ENCODE measurements around the gene SPEM2.
"Not testable (repeated sequence)": the region's sequence is repeated elsewhere in the genome, so short reads cannot be mapped to it uniquely, and the experiment has no call there.

The SPEM2 gene

DNA sequence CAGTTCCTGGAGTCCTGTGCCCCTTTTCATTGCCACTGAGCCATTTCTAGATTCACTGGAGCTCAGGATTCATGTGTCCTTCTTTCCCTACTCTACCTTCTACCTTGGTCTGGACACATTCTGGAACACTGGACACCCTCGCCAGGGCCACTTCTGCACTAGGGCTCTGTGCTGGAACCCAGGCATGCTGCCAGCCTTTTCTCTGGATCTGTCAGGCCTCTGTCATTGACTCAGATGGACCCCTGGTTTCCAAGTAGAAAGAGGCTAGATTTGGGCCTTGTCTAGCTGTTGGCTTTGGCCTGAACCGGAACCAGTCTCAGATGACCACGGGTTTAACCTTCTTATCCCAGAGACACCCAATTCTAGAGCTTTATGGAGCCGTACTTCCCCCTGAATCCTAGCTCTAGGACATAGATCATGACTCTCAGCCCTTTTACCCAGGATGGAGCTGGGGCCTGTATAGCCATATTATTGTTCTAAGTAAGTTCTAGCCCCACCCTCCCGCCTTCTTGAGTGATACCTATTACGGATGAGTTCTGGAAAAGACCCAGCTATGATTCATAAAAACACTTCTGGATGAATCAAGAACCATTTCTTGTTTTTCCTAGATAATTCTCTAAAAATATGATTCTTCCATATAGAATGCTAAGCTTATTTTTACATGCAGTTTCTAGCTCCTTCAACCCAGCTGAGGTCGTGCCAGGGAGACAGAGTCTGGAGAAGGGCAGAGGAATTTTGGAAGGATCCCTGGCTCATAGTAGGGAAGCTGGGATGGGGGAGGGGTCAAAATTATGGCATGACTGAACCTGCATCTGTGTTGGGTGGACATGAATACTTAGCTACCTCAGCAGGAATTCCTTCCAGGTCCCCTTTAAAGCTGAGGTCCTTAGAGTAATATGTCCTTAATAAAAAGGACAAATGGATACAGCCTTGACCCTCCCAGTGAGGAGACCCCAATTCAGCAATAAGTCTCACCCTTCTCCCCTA is 18.4 kb downstream of the SPEM2 start:
- FAIRE-seq: no peak

DNA sequence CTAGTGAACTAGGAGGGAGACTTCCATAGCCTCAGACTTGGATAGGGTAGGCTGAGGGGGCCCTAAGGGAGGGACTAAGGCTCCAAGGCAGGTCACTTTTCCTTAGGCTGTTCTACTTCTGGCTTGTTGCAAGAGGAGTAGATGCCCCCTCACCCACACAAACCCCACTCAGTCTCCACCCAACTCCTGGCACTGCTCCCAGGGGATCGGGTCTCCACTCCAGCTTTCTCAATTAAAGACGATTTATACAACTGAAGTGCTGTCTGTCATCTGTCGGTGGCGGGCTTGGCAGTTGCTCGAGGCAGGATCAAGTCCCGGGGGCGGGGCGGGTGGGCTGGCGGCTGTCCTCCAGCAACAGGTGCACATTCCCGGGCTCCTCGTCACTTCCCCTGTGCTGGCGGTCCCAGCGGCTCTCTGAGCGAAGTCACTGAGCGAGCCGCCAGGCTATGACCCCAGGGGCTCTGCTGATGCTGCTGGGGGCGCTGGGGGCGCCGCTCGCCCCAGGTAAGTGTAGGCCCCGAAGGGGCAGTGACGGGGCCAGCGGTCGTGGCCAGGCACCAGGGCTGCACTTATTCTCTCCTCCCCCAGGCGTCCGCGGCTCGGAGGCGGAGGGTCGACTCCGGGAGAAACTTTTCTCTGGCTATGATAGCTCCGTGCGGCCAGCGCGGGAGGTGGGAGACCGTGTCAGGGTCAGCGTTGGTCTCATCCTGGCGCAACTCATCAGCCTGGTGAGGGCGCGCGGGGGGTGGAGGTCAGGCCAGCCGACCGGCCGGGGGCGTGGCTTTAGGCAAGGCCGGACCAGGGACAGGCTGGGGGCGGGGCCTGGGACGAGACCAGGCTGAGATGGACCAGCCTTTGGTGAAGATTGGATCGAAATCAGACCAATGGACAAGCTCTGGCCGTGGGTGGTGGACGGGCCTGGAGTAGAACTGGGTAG is 19.5 kb downstream of the SPEM2 start, which contains the start of gene CHRNB1:
Gene CHRNB1, plus strand, starts transcription at position 380 of the 937 bp plus-strand sequence. Its CDS starts 67 bp downstream, at position 447.
- FAIRE-seq: no peak

DNA sequence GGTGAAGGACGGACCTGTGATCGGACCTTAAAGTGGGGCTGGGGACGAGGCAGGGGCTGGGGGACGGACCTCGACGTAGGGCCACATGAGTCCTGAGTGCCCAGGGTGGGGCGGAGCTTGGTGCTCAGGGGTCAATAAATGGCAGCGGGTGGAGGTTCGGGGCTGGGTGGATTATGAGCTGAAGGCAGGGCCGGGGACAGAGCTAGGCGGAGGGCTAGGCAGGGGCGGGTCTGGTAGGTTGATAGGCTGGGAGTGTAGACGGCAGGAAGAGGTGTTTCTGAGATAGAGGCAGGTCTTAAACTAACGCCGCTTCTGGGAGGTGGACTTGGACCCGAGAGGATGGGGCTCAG is 20.2 kb downstream of the SPEM2 start:
- FAIRE-seq: no peak

GRCh38 chr17:7448461-7448860 is 23.0 kb downstream of the SPEM2 start:
- no peak for FAIRE-seq

DNA sequence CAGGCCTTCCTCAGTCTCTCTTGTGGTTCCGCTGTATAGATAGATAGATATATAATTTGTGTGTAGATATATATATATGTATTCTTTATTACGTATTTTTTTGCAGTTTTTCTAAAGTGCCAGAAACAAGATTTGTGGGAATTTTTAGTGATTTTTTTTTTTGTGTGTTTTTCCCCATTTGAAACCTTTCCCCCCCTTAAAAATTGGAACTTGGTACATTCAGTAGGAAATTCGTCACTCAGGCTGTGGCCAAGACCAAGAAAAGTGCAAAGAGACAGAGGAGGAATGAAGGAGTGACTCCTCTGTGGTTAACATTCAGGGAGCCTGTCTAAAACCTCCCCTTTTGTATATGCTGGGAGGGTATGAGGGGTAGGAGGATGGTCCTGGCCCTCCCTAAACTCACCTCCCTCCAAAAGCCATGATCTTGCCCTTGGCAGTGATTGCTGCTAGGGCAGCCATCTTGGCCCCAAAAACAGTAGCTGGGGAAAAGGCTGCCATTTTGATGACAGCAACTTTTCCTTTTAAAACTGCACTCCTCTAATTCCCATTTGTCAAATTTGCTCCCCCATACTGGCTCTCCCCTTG is 34.6 kb downstream of the SPEM2 start:
- no peak for FAIRE-seq

DNA sequence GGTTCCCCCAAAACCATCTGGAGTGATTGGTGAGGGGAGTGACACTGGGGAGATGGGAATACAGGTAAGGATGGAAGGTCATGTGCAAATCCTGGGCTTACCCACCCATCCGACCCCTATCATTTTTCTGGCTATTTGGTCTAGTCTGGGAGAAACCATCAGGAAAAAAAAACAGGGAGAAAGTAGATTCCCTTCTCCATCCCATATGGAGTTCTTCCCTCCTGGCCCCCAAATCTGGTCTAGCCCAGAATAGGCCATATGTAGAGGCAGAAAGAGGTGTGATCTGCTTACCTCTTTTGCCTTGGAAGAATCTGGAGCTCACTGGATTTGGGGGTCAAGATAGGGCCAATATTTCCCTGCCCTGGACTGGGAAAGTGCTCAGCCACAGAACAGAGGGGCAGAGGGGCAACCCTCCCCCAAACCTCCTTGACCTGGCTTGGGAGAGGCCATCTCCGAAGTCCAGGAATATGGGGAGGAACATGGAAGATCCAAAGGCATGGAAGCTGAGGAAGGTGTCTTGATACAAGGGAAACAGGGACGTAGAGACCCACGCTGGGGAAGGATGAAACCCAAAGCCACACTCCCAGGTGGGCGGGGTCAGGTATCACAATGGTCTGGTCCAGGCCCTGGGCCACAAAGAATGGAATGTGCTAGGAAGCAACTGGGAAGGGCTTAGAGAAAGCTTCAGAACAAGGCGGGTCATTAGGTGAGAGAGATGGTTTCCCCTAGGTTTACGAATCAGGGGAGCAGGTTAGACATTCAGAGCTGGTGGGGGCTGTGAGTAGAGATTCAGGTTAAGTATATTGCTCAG is 35.6 kb downstream of the SPEM2 start:
- no peak for FAIRE-seq

DNA sequence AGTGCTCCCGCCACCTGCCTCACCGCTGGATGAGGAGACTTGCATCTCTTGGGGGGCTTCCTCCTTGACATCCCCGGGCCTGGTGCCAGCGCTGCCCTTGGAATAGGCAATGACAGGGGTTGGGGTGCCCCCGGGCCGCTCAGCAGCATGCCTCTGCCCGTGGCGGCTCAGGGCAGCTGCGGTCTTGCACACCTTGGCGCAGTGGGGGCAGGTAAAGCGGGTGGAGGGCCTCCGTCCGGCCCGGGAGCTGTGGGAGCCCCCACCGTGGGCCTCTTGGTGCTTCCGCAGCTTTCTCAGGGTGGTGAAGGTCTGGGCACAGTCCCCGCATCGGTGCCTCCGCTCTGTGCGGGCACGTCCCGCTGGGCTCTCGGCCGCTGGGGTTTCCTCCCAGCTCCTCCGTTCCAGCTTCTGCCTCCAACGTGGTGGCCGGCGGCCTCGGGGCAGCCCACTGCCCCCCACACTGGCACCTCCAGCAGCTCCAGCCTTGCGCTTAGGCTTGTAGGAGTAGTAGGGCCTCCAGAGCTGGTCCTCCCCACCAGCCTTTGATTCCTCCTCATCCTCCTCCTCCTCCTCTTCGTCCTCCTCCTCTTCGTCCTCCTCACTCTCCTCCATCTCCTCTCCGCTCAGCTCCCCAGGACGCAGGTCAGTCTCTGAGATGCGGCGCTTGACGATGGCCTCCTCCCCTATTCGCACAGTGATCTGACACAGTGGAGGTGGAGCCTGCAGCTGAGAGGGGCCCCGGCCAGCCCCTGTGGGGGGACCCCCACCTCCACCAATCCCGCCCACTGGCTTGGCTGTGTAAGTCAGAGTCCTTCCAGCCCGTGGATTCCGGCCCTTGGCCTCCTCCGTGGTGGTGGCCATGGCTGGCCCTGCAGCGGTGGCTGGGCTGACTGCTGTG is 37.3 kb downstream of the SPEM2 start:
- no peak for FAIRE-seq

GRCh38 chr17:7463372-7463846 is 38.0 kb downstream of the SPEM2 start:
- no peak for FAIRE-seq

GRCh38 chr17:7464081-7464480 is 38.7 kb downstream of the SPEM2 start:
- no peak for FAIRE-seq

- FAIRE-seq: no peak
Observed at GRCh38 chr17:7465597-7466275, 40.3 kb downstream of the SPEM2 start.

DNA sequence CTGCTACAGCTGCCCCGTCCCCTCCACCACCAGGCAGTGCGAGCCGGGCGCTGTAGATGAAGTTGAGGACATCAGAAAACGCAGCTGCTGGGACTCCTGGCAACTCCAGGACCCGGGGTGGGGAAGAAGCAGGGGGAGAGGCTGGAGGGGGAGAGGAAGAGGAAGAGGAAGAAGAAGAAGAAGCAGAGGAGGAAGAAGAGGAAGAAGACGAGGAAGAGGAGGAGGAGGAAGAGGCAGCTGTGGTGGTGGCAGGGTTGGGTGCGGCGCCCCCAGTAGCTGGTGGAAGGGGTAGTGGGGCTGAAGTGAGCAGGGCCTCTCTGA is 40.9 kb downstream of the SPEM2 start:
- no peak for FAIRE-seq

DNA sequence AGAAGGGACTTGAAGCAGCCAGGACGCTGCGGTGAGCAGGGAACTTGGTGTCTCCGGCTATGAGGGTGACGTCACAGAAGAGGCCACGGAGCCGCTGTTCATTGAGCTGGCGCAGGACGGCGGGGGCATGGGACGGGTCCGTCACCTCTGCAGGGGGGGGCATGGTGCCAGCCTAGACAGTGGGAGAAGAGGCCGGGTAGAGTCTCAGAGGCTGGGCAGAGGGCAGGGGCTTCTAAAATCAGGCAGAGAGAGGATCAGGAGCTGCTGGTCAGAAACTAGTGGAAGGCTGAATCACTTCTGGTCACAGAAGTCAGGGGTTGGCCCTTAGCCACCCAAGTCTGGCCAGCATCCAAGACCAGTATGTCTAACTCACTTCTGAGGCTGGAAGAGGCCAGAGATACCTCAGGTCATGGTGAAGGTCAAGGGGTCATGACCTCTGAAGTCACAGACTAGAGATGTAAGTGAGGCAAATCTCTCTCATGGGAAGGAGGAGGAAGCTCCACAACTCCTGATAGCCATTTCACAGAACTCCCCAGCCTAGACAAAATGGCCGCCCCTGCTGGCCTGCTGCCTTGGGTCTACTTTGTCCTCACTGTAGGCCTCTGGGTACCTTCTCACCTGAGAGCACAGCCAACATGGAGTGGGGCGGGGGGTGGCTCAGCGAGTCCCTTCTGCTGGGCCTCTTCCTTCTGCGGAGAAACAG is 41.4 kb downstream of the SPEM2 start:
- FAIRE-seq: no peak

DNA sequence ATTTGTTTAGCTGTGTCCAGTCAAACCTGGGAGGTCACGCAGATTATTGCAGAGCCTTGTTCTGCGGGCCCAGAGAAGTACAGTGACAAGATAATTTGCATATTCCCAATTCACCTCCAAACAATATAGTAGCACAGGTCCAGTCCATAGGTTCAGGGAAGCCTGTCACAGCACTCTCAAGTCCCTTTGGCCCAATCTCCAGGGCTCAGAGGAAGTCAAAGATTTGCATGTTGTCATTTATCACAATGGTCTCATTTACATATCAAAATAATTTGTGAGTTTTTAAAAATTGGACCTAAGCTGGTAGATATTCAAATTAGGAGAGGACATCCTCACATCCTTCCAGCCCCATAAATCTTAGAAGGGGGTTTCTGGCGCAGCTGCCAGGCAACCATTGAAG is 42.1 kb downstream of the SPEM2 start:
- no peak for FAIRE-seq

- FAIRE-seq: no peak
Observed at GRCh38 chr17:7468290-7468689, 42.9 kb downstream of the SPEM2 start.

- FAIRE-seq: no peak
Observed at GRCh38 chr17:7468804-7469389, 43.5 kb downstream of the SPEM2 start.

DNA sequence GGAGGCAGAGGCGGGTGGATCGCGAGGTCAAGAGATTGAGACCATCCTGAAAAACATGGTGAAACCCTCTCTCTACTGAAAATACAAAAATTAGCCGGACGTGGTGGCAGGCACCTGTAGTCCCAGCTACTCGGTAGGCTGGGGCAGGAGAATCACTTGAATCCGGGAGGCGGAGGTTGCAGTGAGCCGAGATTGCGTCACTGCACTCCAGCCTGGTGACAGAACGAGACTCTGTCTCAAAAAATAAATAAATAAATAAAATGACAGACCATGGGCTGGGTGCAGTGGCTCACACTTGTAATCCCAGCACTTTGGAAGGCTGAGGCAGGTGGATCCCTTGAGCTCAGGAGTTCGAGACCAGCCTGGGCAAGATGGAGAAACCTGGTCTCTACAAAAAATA is 44.4 kb downstream of the SPEM2 start:
- not testable (repeated sequence) for FAIRE-seq

DNA sequence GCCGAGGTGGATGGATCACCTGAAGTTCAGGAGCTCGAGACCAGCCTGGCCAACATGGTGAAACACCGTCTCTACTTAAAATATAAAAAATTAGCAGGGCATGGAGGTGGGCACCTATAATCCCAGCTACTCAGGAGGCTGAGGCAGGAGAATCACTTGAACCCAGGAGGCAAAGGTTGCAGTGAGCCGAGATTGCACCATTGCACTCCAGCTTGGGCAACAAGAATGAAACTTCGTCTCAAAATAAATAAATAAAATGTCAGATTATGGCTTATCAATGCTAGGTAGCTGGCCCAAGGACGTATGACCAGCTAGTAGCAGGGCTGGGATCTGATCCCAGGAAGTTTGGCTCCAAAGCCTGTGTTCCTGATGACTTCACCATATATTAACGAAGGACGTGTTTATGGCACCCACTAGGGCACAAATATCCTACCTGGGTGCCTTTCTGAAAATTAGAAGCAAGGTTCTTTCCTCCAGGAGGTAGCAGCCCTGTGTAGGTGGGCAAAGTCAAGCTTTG is 45.1 kb downstream of the SPEM2 start:
- FAIRE-seq: not testable (repeated sequence)

DNA sequence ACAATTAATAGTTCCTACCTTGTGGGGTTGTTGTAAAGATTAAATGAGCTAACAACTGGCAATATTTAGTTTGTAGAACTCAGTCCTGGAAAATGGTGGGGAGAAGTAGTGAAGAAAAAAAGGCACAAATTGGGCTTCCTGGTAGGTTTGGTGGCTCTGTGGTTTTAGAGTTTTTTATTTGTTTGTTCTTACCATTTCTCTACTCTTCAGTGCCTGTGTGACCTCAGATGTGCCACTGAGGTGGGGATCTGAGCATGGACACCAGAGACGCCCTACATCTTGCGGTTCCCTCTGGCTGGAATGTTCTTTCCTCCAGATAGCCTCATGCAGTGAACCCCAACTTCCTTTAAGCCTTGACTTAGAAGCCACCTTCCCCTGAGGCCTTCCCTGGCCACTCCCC is 46.3 kb downstream of the SPEM2 start:
- no peak for FAIRE-seq

DNA sequence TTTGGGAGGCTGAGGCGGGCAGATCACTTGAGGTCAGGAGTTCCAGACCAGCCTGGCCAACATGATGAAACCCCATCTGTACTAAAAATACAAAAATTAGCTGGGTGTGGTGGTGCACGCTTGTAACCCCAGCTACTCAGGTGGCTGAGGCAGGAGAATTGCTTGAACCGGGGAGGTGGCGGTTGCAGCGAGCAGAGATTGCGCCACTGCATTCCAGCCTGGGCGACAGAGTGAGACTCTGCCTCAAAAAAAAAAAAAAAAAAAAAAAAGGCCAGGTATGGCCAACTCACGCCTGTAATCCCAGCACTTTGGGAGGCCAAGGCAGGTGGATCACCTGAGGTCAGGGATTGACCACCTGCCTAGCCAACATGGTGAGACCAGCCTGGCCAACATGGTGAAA is 49.4 kb downstream of the SPEM2 start:
- FAIRE-seq: not testable (repeated sequence)
